ENCODE data around the gene PMM2. TPM values are rescaled to one million over a fixed set of nuclear protein-coding genes. Genes with fewer than 3 reads are reported as not detected.
A peak's percentile ranks its signal among the peaks of the same experiment; 100 is the strongest.
"Not testable (repeated sequence)": the region's sequence is repeated elsewhere in the genome, so short reads cannot be mapped to it uniquely, and the experiment has no call there.

The PMM2 gene
- polyA plus RNA-seq, 1 donor from 2014 or later: 32.3 TPM

DNA sequence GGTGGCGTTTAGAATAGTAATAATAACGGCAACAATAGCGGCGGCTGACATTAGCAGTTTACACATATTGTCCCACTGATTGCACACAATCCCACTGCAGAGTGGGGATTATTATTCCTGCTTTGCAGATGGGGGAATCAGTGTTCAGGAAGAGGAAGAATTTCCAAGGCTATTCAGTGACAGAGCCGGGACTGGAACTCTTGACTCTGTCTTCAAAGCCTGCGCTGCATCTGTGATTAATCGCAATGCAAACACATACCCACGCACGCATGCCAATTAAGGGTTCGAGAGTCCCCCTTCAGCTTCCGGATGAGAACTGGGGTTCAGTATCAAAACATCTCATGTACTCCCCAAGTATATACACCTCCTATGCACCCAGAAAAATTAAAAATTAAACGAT, 29.4 kb upstream of the PMM2 start:
- H3K4me1 Mint-ChIP-seq: no peaks in the 10 kb centered on the region
- no peaks in the 10 kb centered on the region for H3K27me3 Mint-ChIP-seq
- H3K4me3 Mint-ChIP-seq: no peak overlapping the region
- no peaks in the 10 kb centered on the region for H3K9me3 Mint-ChIP-seq
- H3K27ac Mint-ChIP-seq: no peak overlapping the region
- peaks cover 10% of the 10 kb centered on the region for H3K36me3 Mint-ChIP-seq

DNA sequence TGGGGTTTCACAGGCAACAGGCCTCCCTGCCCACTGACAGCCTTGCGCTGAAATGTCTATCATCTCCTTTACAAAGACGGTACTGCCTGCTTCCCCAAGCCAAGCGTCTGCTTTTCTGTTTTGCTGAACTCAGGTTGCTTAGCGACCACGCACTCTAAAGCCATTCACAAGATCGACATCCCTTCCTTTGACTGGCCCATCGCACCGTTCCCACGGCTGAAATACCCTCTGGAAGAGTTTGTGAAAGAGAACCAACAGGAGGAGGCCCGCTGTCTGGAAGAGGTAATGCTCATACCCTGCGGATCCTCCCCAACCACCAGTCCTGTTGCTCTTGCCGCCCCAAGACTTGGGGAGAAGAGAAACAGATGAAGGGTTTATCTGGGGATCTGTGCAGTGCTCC, 28.9 kb upstream of the PMM2 start:
- Mint-ChIP-seq H3K27ac (no peak overlapping the region), H3K4me3 (no peak overlapping the region), H3K9me3 (no peaks in the 10 kb centered on the region), H3K27me3 (no peaks in the 10 kb centered on the region), H3K36me3 (peaks cover 13% of the 10 kb centered on the region), H3K4me1 (no peaks in the 10 kb centered on the region)

DNA sequence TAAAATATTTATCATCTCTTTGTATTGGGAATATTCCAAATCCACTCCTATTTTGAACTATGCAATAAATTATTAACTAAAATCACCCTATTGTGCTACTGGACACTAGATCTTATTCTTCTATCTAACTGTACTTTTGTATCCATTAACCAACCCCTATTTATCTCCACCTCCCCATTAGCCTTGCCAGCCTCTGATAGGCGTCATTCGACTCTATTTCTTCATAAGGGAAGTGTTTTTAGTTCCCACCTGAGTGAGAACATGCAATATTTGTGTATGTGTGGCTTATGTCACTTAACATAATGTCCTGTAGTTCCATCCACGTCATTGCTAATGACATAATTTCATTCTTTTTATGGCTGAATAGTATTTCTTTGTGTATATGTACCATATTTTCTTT, 24.1 kb upstream of the PMM2 start:
- Mint-ChIP-seq H3K4me3 (no peak overlapping the region), H3K9me3 (no peaks in the 10 kb centered on the region), H3K27me3 (no peaks in the 10 kb centered on the region), H3K36me3 (peaks cover 13% of the 10 kb centered on the region), H3K4me1 (no peaks in the 10 kb centered on the region), H3K27ac (no peak overlapping the region)

DNA sequence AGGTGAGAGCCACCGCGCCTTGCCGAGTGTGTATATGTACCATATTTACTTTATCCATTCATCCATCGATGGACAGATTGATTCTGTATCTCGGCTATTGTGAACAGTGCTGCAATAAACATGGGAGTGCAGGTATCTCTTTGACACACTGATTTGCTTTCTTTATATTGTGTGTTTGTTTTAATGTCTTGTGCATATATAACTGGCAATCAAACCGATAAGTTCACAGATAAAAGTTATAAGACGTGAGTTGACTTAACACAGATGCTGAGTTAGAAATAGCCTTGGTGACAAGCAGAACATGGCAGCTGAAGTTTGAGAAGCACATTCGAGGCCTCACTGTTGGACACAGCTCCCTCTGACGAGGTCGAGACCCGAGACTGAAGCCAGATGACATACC, 23.4 kb upstream of the PMM2 start:
- Mint-ChIP-seq H3K36me3 (peaks cover 13% of the 10 kb centered on the region), H3K27me3 (no peaks in the 10 kb centered on the region)

DNA sequence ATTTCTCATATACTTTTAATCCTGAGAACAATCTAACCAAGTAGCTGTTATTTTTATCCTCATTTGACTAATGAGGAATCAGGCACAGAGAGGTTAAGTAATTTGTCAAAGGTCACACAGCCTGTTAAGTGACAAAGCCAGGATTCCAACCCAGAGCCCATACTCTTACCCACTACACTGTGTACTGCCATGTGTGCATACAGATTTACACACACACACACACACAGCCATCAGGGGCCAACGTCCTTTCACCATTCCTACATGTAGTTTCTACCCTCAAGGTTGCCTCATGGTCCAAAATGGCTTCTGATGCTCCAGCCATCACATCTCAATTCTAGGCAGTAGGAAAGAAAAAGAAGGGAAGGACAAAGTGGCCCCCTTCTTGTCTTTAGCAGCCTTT, 22.3 kb upstream of the PMM2 start:
- no peak overlapping the region for H3K4me3 Mint-ChIP-seq
- no peaks in the 10 kb centered on the region for H3K4me1 Mint-ChIP-seq
- no peak overlapping the region for H3K27ac Mint-ChIP-seq
- no peaks in the 10 kb centered on the region for H3K27me3 Mint-ChIP-seq
- peaks cover 10% of the 10 kb centered on the region for H3K36me3 Mint-ChIP-seq
- H3K9me3 Mint-ChIP-seq: no peaks in the 10 kb centered on the region

More for the DNA sequence above, 23.4 kb upstream of the PMM2 start:
- Mint-ChIP-seq H3K27ac (no peak overlapping the region), H3K9me3 (no peaks in the 10 kb centered on the region), H3K4me3 (no peak overlapping the region), H3K4me1 (no peaks in the 10 kb centered on the region)

DNA sequence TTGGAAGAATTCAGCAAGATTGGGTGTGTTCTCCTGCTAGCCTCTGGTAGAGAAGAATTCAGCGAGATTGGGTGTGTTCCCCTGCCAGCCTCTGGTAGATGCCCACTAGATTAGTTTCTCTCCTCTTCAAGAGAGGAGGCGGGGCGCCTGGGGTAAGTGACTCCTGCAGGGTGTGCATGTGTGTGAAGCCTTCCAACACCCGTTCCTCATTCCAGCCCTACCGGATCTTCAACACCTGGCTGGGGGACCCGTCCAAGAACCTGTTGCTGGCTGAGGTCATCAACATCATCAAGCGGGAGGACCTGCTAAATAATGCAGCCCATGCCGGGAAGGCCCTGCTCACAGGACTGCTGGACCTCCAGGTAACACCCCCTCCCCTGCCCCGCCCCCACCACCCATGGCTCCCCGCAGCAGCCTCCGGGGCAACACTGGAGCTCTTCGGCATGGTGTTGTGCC, 21.5 kb upstream of the PMM2 start:
- Mint-ChIP-seq H3K4me3 (peak overlapping the region in 1 of 4 donors; percentile 39), H3K27me3 (no peaks in the 10 kb centered on the region), H3K27ac (no peak overlapping the region), H3K36me3 (peaks cover 10% of the 10 kb centered on the region), H3K9me3 (no peaks in the 10 kb centered on the region), H3K4me1 (no peaks in the 10 kb centered on the region)

DNA sequence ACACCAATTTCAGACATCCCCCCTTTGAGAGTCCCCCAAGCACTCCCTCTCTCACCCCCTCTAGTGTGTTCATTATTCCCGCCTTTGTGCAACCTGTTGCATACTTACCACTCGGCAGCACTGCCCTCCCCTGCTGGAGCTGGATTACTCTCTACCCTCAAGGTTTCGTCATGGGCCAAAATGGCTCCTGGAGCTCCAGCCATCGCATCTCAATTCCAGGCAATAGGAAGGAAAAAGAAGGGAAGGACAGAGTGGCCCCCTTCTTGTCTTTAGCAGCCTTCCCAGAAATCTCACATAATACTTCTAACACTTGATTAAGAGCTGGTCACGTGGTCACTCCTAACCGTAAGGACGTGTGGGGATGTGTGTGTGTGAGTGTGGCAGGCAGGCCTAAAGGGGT, 20.4 kb upstream of the PMM2 start:
- H3K9me3 Mint-ChIP-seq: no peaks in the 10 kb centered on the region
- H3K4me1 Mint-ChIP-seq: no peaks in the 10 kb centered on the region
- no peaks in the 10 kb centered on the region for H3K27me3 Mint-ChIP-seq
- H3K27ac Mint-ChIP-seq: no peak overlapping the region
- no peak overlapping the region for H3K4me3 Mint-ChIP-seq
- peaks cover 8% of the 10 kb centered on the region for H3K36me3 Mint-ChIP-seq

DNA sequence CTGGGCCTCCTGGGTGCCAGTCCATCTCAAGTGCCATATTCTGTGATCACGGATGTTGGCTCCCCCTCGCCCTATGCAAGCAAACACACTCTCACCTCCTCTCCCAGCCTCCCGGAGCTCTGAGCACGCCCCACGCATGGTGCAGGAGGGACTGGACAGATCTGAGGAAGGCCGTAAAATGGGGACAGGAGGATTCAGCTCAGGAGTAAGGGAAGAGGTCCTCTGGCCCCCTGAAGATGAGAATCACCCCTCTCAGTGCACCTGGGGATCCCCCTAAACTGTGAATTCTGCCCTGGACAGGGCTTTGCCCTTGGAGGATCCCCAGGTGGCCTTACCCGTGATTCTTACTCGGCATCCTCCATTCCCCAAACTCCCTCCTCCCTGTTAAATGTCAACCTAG, 15.8 kb upstream of the PMM2 start:
- Mint-ChIP-seq H3K36me3 (peaks cover 3% of the 10 kb centered on the region), H3K4me1 (peaks cover 0 to 2% (median 0%) of the 10 kb centered on the region in 3 donors), H3K9me3 (no peaks in the 10 kb centered on the region), H3K27ac (no peak overlapping the region), H3K27me3 (no peaks in the 10 kb centered on the region), H3K4me3 (peak overlapping the region in 1 of 4 donors; percentile 65)

DNA sequence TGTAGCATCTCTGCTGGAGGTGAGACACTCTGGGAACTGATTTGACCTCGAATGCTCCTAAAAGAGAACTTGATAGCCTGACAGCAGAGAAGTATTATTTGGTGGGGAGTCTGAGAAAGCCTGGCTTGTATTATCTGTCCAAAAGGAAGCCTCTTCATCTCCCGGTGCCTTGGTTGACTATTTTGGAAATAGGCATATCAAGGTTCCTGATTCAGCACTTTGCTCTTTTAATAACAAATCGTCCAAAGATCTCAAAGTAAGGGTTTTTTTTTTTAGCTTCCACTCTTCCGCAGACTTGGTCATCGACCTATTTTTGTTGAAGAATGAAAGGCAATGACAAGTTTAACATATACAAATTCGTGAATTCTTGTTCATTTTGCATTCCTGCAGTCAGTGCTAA, 15.0 kb upstream of the PMM2 start:
- no peaks in the 10 kb centered on the region for H3K27me3 Mint-ChIP-seq
- no peak overlapping the region for H3K27ac Mint-ChIP-seq
- no peak overlapping the region for H3K4me3 Mint-ChIP-seq
- H3K4me1 Mint-ChIP-seq: peaks cover 0 to 2% (median 0%) of the 10 kb centered on the region in 3 donors
- H3K9me3 Mint-ChIP-seq: no peaks in the 10 kb centered on the region
- H3K36me3 Mint-ChIP-seq: peaks cover 2% of the 10 kb centered on the region

DNA sequence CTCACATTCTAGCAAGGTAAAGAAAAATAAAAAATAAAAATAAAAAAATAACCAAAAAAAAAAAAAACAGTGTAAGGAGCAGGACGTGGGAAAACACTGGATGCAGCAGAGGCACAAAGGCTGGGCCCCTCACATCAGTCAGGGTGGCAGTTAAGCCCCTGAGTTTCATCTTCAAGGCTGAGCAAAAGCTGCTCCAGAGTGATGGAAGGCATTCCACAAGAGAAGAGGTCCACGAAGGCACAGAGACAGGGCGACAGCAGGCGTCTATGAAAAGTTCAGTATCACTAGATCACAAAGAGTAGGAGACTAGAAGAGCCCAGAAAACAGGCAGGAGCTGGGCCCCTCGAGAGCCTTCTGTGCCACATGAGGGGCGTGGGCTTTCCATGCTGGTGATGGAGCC, 12.2 kb upstream of the PMM2 start:
- no peak overlapping the region for H3K4me3 Mint-ChIP-seq
- no peaks in the 10 kb centered on the region for H3K9me3 Mint-ChIP-seq
- H3K4me1 Mint-ChIP-seq: peaks cover 0 to 2% (median 0%) of the 10 kb centered on the region in 3 donors
- no peaks in the 10 kb centered on the region for H3K27me3 Mint-ChIP-seq
- no peak overlapping the region for H3K27ac Mint-ChIP-seq
- H3K36me3 Mint-ChIP-seq: peaks cover 2% of the 10 kb centered on the region

DNA sequence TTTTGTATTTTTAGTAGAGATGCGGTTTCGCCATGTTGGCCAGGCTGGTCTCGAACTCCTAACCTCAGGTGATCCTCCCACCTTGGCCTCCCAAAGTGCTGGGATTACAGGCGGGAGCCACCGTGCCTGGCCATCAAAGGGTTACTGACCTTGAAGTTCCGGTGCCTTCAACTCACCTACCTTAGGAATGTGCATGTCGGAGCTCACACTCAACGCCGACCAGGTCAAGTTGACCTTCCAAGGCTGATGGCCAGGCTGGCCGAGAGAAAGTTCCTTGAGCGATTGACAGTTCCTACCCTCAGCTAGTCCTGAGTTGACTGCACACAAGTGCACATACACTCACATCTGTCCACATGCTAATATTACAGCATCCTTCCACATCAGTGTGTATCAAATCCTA, 11.3 kb upstream of the PMM2 start:
- not testable (repeated sequence) for H3K27ac Mint-ChIP-seq, H3K9me3 Mint-ChIP-seq, H3K27me3 Mint-ChIP-seq, H3K4me3 Mint-ChIP-seq, H3K4me1 Mint-ChIP-seq, H3K36me3 Mint-ChIP-seq

DNA sequence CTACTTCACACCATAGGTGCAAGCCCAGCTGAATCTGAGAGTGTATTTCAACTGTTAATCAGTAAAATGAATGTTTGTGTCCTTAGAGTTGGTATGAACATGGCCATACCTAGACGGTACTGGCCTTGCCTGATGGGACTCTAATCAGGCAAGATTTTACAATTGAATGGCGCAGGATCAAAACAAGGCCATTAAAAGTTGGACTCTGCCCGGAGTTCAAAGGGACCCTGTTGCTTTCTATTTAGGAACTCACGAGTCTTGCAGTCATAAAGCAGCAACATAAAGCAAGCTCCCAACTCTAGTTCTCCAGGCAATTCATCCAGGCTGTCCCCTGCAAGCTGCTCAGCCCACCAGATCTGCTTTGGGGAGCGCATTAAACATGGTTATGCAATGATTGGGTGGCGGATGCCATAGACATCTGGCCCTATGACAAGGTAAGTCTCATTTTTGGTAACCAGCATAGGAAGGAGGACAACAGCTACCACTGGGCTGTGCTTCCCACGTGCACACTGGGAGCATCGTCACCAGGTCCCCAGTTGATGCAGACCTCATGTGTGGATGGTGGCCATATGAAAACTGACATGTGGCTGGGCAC, 9.0 kb upstream of the PMM2 start:
- Mint-ChIP-seq H3K4me1 (peaks cover 0 to 6% (median 4%) of the 10 kb centered on the region in 3 donors), H3K27ac (no peak overlapping the region)

DNA sequence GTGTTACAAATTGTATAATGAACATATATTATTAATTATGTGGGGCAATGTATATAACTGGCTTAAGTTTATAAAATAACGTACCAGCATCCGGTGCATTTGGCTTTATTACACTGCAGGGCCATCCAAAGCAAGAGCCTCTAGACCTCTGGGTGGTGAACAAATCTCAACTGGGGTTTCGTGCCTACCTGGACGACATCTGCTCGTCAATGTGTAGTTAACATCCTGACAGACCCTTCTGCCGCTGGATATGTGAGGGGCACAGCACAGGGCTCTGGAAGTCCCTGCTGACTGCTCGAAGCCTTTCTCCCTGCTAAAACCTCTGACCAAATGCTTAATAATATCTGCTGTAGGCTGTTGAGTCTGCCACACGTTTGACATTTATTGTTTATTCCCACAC, 2.5 kb upstream of the PMM2 start:
- Mint-ChIP-seq H3K4me1 (peaks cover 21 to 28% (median 28%) of the 10 kb centered on the region in 3 donors), H3K27me3 (no peaks in the 10 kb centered on the region), H3K4me3 (peak overlapping the region in 1 of 4 donors; percentile 39), H3K27ac (peak overlapping the region in 1 of 3 donors; percentile 57), H3K9me3 (no peaks in the 10 kb centered on the region), H3K36me3 (peaks cover 1% of the 10 kb centered on the region)

More for the DNA sequence above, 9.0 kb upstream of the PMM2 start:
- H3K36me3 Mint-ChIP-seq: peaks cover 1% of the 10 kb centered on the region
- H3K27me3 Mint-ChIP-seq: no peaks in the 10 kb centered on the region
- H3K4me3 Mint-ChIP-seq: no peak overlapping the region
- no peaks in the 10 kb centered on the region for H3K9me3 Mint-ChIP-seq

DNA sequence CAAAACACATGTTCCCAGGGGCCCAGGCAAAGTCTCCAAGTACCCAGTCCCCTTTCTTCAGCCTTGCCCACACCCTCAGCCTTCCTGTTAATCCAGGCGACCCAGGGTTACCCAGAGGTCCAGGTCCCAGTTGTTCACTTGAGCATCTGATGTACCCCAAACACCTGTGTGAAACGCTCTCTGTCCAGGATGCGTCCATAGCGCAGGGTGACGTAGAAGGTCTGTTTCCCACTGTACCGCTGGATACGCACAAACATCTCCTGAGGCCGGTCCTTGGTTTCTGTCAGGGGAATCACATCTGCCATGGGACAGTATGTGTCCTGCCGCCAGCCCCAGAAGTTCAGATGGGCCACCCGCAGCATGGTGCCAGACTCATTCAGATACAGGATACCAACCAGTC, 1.8 kb upstream of the PMM2 start:
- Mint-ChIP-seq H3K36me3 (no peaks in the 10 kb centered on the region), H3K27ac (no peak overlapping the region), H3K9me3 (no peaks in the 10 kb centered on the region), H3K4me1 (peaks cover 21 to 28% (median 28%) of the 10 kb centered on the region in 3 donors), H3K27me3 (no peaks in the 10 kb centered on the region), H3K4me3 (peak overlapping the region in 2 of 4 donors; percentile 87 to 98)

DNA sequence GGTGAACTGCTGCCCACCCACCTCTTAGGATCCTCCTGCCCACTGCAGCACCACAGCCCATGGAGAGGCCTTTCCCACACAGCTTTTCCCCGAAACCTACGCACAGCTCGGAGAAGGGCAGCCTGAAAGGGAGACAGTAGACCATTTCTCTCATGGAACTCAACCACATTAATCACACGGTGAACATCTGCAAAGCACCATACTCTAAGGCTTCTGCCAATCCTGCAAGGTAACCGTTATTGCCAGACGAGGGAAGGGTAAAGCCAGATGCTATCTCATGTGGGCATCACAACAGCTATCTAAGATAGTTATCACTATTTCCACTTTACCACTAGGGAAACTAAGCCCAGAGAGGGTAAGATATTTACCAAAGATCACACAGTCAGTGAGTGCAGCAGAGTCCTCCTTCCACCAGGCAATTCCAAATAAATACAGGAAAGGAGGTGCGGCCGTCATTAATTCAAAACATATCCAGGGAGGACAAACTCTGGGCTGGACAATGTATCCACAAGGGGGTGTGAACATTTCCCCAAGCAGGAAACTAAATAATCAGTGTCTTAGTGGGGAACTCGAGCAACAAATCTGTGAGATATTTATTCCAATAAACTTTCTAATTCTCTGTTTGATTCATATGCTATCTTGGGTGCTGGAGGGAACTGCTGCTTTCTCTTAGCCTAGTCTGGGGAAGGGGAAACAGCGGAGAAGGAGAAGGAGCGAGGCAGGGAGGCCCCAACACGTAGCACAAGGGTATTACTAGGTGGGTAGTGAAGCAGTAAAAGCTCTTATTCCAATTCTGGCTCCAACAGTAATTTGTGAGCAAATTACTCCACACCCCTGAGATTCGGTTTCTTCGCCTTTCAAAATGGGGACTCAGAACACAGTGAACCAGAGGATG, 923 bp upstream of the PMM2 start:
- H3K9me3 Mint-ChIP-seq: no peaks in the 10 kb centered on the region
- H3K36me3 Mint-ChIP-seq: no peaks in the 10 kb centered on the region
- H3K27ac Mint-ChIP-seq: peak overlapping the region; percentile 67 to 94 (median 93)
- peak overlapping the region; percentile 87 to 98 (median 95) for H3K4me3 Mint-ChIP-seq
- H3K27me3 Mint-ChIP-seq: no peaks in the 10 kb centered on the region
- H3K4me1 Mint-ChIP-seq: peaks cover 21 to 29% (median 27%) of the 10 kb centered on the region in 3 donors

DNA sequence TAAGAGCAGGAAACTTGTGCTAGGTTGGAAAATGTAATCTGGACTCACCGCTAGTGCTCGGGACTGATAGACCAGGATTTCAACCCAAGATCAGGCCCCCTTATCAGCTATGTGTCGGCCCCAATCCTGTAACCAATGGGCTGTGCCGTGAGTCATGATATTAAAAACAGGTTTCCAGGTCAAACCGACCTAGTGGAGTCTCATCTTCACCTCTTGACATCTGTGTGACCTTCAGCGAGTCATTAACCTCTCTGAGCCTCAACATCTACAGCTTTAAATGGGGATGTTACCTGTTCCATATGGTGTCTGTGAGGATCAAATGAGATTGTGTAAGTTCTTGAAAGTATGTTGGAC, 512 bp downstream of the PMM2 start:
- Mint-ChIP-seq H3K4me3 (peak overlapping the region; percentile 87 to 98 (median 95)), H3K27ac (peak overlapping the region; percentile 67 to 94 (median 93)), H3K36me3 (no peaks in the 10 kb centered on the region), H3K27me3 (no peaks in the 10 kb centered on the region), H3K9me3 (no peaks in the 10 kb centered on the region), H3K4me1 (peaks cover 21 to 26% (median 25%) of the 10 kb centered on the region in 3 donors)
